Measurements from ENCODE around the gene UGT1A9.

UGT1A9 gene

DNA sequence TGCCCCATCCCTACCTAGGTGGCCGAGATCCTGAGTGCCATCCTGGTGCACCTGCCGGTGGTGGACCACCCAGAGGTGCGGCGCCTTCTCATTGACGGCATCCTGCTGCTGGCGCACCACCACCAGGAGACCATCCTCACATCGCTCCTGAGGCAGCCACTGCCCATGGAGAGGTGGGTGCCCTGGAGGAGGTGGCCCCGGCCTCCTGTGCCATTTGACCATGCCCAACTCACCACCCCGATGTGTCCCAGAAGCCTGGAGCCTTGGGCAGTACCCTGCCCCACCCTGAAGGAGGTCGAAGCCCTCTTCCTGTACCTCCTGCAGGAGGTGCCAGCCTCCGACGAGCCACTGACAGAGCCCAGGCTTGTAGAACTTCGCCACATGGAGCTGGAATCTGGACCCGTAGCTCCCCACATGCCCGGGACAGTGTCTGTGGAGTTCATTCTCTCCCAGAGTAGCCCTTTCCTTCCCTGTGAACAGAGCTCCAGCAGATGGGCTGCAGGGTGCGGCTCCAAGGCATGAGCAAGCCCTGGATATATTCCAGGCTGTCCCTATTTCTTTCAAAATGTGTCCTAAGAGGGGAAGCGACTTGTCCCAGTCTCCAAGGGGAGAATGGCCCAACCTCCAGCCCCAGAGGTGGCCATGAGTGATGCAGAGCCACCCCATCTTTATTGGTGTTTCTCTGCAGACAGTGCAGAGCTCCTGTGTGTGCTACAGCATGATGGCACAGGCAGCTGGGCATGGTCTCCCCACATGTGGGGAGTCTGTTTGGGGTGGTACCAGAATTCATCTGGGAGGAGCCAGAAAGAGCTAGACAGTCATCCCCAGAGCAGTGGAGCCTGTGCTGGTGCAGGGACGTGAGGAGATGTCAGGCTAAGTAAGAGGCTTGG, 148.4 kb downstream of the UGT1A9 start:
- no peak for DNase-seq

GRCh38 chr2:233820774-233821105, 149.0 kb downstream of the UGT1A9 start:
- no peak for DNase-seq

GRCh38 chr2:233821196-233821595, 149.5 kb downstream of the UGT1A9 start:
- DNase-seq: no peak

DNA sequence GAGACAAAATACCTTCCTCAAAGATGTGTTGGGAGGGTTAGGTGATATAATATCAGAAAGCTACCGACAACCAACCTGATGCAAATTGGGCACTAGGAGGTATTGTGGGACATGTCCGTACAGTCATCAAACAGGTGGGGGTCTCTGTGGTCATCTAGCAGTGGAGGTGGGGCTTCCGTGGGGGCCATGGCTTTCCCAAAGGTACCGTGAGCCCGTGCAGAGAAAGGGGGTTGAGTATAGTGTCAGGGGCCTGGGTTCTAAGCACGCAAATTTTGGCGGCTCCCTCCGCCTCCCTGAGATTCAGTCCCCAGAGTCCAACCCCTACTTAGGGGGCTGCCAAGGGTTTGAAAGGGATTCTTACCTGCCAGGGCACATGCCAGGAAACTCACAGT, 150.0 kb downstream of the UGT1A9 start:
- no peak for DNase-seq

GRCh38 chr2:233822101-233822771, 150.5 kb downstream of the UGT1A9 start:
- no peak for DNase-seq

Data from OCI-M1 (cell line).